ENCODE results near the gene NDUFA13. TPM values are rescaled to one million over a fixed set of nuclear protein-coding genes. Genes with fewer than 3 reads are reported as not detected.

NDUFA13 gene
- total RNA-seq, 4 donors from 2014 or later = 21.1 to 100 (median 76.0) TPM

DNA sequence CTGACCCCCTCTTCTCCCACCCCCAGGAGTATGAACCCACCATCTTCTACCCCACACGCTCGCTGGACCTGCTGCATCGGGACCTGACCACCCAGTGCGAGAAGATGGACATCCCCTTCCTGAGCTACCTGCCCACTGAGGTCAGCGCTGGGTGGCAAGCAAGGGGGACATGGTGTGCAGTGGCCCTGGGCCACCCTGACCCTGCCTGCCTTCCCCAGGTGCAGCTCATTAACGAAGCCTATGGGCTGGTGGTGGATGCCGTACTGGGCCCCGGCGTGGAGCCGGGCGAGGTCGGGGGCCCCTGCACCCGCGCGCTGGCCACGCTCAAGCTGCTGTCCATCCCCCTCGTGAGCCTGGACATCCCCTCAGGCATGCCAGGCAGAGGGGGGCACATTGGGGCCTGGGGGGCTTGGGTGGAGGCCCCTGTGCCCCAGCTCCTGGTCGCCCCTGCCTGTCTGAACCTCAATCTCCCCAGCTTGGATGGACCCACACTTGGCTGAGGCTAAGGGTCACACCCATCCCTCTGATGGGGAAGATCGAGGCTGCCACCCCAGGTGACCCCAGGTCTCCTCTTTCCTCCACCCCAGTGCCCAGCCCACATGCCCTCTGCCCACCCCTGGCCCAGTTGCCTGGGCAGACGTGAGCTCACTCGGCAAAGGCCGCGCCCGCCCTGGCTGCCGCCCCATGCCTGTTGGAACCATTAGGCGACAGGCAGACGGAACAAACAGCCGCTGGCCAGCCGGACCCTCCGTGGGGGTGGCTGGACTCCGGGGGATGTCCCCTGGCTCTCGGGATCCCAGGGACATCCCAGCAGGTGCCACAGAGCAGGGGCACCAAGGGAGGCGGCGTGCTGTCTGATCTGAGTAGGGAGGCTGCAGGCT is 19.5 kb downstream of the NDUFA13 start:
- H3K9me3 ChIP-seq = no peaks in the 10 kb centered on the region
- in situ Hi-C loops (cut with MboI; ENCODE audit: low pct_ligation_motif_present in 1 of 4, low pct_unique_long_range_greater_than_20kb in 1 of 4, low sequenced_read_pairs in 3 of 4) = loop anchor here (10.0 to 25.0 kb wide), 4 partner anchors 102 to 752 kb away; partner anchors contain the start of genes GMIP (in 3 of the 4) and LPAR2 (in 1 of the 4)
- H3K27ac ChIP-seq = no peak overlapping the region
- WGBS, 2 donors (ENCODE audit: low coverage in 1 of 2) = 79% methylated on average over 33 of the region's 34 CpGs; no CpG with 5 or more reads in 1 of the 2 donors
- no peak for DNase-seq
- H3K36me3 ChIP-seq = no peaks in the 10 kb centered on the region
- no peak overlapping the region for H3K4me3 ChIP-seq
- no peak for TF ChIP-seq EP300 (IDR thresholded peaks at IDR 0.05; ENCODE audit: low read depth)
- TF ChIP-seq, protein P1, sequence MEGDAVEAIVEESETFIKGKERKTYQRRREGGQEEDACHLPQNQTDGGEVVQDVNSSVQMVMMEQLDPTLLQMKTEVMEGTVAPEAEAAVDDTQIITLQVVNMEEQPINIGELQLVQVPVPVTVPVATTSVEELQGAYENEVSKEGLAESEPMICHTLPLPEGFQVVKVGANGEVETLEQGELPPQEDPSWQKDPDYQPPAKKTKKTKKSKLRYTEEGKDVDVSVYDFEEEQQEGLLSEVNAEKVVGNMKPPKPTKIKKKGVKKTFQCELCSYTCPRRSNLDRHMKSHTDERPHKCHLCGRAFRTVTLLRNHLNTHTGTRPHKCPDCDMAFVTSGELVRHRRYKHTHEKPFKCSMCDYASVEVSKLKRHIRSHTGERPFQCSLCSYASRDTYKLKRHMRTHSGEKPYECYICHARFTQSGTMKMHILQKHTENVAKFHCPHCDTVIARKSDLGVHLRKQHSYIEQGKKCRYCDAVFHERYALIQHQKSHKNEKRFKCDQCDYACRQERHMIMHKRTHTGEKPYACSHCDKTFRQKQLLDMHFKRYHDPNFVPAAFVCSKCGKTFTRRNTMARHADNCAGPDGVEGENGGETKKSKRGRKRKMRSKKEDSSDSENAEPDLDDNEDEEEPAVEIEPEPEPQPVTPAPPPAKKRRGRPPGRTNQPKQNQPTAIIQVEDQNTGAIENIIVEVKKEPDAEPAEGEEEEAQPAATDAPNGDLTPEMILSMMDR (IDR thresholded peaks at IDR 0.05) = no peak
- TF ChIP-seq POLR2AphosphoS5 (IDR thresholded peaks at IDR 0.05) = no peak
- no peak for TF ChIP-seq POLR2A (IDR thresholded peaks at IDR 0.05)
- peaks cover 40% of the 10 kb centered on the region for H3K27me3 ChIP-seq
- peaks cover 11 to 31% (median 24%) of the 10 kb centered on the region in 4 donors for H3K4me1 ChIP-seq
- intact Hi-C loops (cut with DNase I; ENCODE audit: low total_unique reads) = loop anchor here (10.0 kb wide), 1 partner anchor 419 kb away; no protein-coding TSS in a partner anchor

DNA sequence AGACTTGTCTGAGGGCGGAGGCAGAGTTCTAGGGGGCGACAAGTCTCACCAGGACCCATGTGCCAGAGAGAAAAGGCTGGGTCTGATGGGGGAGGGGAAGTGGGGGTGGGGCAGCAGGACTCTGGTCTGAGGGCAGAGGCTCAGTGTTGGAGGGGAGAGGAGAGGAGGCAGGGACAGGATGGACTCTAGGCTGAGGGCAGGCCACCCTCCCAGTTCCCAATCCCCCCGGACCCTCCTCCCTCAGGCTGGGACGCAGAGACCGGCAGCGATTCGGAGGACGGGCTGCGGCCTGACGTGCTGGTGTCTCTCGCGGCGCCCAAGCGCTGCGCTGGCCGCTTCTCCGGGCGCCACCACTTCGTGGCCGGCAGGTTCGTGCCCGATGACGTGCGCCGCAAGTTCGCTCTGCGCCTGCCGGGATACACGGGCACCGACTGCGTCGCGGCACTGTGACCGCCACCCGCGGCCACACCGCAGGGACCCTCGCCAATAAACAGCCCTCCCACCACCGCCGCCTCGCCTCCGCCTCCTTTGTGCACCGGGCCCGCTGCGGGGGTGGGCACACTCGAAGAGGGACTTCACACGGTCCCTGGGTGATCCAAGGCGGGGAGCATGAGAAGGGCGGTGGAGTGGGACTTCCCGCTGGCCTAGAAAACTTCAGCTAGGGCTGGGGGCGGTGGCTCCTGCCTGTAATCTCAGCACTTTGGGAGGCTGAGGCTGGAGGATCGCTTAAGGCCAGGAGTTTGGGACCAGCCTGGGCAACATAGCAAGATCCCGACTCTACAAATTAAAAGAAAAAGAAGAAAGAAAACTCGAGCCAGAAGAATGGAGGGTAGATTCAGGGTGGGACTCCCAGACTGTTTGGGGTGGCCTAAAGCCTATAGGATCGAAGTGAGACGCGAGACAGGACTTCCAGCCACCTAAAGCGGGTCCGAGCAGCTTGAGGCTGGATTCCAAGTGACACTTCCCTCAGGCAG is 21.3 kb downstream of the NDUFA13 start:
- whole genome bisulfite sequencing, 2 donors (ENCODE audit: low coverage in 1 of 2) = 27 to 61% methylated on average over 8 to 52 of the region's 59 CpGs
- H3K4me3 ChIP-seq = peak overlapping the region in 2 of 4 donors; percentile 11 to 26
- peaks cover 59% of the 10 kb centered on the region for H3K27me3 ChIP-seq
- H3K36me3 ChIP-seq = no peaks in the 10 kb centered on the region
- no peak for TF ChIP-seq POLR2A (IDR thresholded peaks at IDR 0.05)
- no peak for TF ChIP-seq POLR2AphosphoS5 (IDR thresholded peaks at IDR 0.05)
- no peak for TF ChIP-seq EP300 (IDR thresholded peaks at IDR 0.05; ENCODE audit: low read depth)
- TF ChIP-seq, protein P1 (IDR thresholded peaks at IDR 0.05) = no peak
- no peaks in the 10 kb centered on the region for H3K9me3 ChIP-seq
- intact Hi-C loops (cut with DNase I; ENCODE audit: low total_unique reads) (loop anchor here (10.0 kb wide), 1 partner anchor 417 kb away; no protein-coding TSS in a partner anchor), in situ Hi-C loops (cut with MboI; ENCODE audit: low pct_ligation_motif_present in 1 of 4, low pct_unique_long_range_greater_than_20kb in 1 of 4, low sequenced_read_pairs in 3 of 4) (loop anchor here (10.0 to 25.0 kb wide), 4 partner anchors 100 to 750 kb away; partner anchors contain the start of genes GMIP (in 3 of the 4) and LPAR2 (in 1 of the 4))
- H3K27ac ChIP-seq = no peak overlapping the region
- H3K4me1 ChIP-seq = peaks cover 16 to 37% (median 29%) of the 10 kb centered on the region in 4 donors
- DNase-seq = no peak

DNA sequence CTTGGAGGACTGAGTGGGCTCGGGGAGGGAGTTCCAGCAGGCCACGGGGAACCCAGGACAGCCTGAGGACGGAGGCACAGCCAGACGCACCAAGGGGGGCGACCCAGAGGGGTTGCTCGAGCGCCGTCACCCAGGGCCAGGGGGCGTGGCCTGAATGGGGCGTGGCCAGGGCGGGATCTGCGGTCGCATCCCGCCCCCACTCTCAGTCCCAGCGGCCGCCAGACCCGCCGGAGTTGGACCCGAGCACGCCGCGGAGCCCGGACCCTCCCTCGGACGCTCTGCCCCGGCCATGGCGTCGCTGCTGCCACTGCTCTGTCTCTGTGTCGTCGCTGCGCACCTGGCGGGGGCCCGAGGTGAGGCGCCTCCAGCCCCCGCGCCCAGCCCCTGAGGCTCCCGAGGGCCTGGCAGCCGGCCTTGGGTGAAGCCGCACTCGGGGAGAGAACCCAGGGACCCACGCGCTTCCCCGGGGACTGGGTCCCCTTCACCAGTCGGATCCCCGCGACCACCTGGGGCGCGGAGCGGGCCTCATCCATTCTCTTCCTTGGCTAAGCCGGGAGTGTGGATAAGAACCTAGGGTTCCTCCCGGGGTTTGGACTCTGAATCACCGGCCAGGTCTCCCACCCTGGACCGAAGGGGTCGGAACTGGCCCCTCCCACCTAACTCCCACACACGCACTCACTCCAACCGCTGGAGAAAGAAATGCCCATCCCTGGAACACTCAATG is 22.2 kb downstream of the NDUFA13 start, which contains the start of gene CILP2:
Gene CILP2 (plus strand): TSS at position 205 of the 724 bp plus-strand sequence. CDS start 85 bp downstream, at position 290.
- no peak for TF ChIP-seq POLR2A (IDR thresholded peaks at IDR 0.05)
- TF ChIP-seq POLR2AphosphoS5 (IDR thresholded peaks at IDR 0.05) = no peak
- TF ChIP-seq EP300 (IDR thresholded peaks at IDR 0.05; ENCODE audit: low read depth) = no peak
- TF ChIP-seq, protein P1 (IDR thresholded peaks at IDR 0.05) = no peak
- Histone ChIP-seq H3K4me1 (peaks cover 16 to 35% (median 27%) of the 10 kb centered on the region in 4 donors), H3K9me3 (no peaks in the 10 kb centered on the region), H3K36me3 (no peaks in the 10 kb centered on the region), H3K27me3 (peaks cover 66% of the 10 kb centered on the region), H3K27ac (no peak within 1 kb of the TSS), H3K4me3 (peak within 1 kb of the TSS in 2 of 4 donors; percentile 26 to 39)
- peak; percentile 41 for DNase-seq
- 10% methylated on average over 17 of the region's 56 CpGs; no CpG with 5 or more reads in 1 of the 2 donors for WGBS, 2 donors (ENCODE audit: low coverage in 1 of 2)
- intact Hi-C loops (cut with DNase I; ENCODE audit: low total_unique reads) (loop anchor here (10.0 kb wide), 1 partner anchor 417 kb away; no protein-coding TSS in a partner anchor), in situ Hi-C loops (cut with MboI; ENCODE audit: low pct_ligation_motif_present in 1 of 4, low pct_unique_long_range_greater_than_20kb in 1 of 4, low sequenced_read_pairs in 3 of 4) (loop anchor here (10.0 to 25.0 kb wide), 4 partner anchors 99 to 749 kb away; partner anchors contain the start of genes GMIP (in 3 of the 4) and LPAR2 (in 1 of the 4))
